Suprapubic skin (tissue), 4 donors: ENCODE measurements around the gene CDH11. TPM values are rescaled to one million over a fixed set of nuclear protein-coding genes. Genes with fewer than 3 reads are reported as not detected.

ENCODE experiments used
- DNase-seq, 2 donors: peaks; one replicate each; pipeline ENCODE4 v3.0.0-alpha.2; 2019; ENCODE audit warnings: low spot score in 2 of 2
- H3K27ac ChIP-seq: fragments of 200-600 bp; sonication (generic); one replicate; pipeline ENCODE4 v1.5.1; 2019
- H3K27me3 ChIP-seq: fragments of 200-600 bp; sonication (generic); one replicate; pipeline ENCODE4 v1.5.1; 2019
- H3K36me3 ChIP-seq: fragments of 200-600 bp; sonication (generic); one replicate; pipeline ENCODE4 v1.5.1; 2019
- H3K4me1 ChIP-seq: fragments of 200-600 bp; sonication (generic); one replicate; pipeline ENCODE4 v1.5.1; 2019
- H3K4me3 ChIP-seq: fragments of 200-600 bp; sonication (generic); one replicate; pipeline ENCODE4 v1.5.1; 2019; ENCODE audit warnings: mild to moderate bottlenecking
- H3K9me3 ChIP-seq: fragments of 200-600 bp; sonication (generic); one replicate; pipeline ENCODE4 v1.5.1; 2019
- EP300 ChIP-seq: sonication (generic); formaldehyde crosslinking; IDR thresholded peaks from one replicate; pipeline ENCODE4 v1.6.1; 2017; ENCODE audit warnings: antibody characterized with exemption
- POLR2A ChIP-seq, 2 donors: fragments of 450-650 bp; IDR thresholded peaks; one replicate each; pipeline ENCODE4 v1.6.1; 2017; ENCODE audit warnings: antibody characterized with exemption in 2 of 2, mild to moderate bottlenecking in 2 of 2, moderate library complexity in 2 of 2
- POLR2AphosphoS5 ChIP-seq, 3 donors: sonication (generic); formaldehyde crosslinking; IDR thresholded peaks; one replicate each; pipeline ENCODE4 v1.6.1; 2017; ENCODE audit warnings: antibody characterized with exemption in 3 of 3
- WGBS: methylation state at CpG from one replicate; pipeline ENCODE4 v1.1.5; 2018; 5-methylcytosine and 5-hydroxymethylcytosine counted together
- total RNA-seq, 4 donors: library from RNA; depleted of rRNA; stranded (reverse); fragments of >200 nt; gene quantifications; one replicate each; pipeline ENCODE4 v1.1.0, GENCODE V29; 2016
- TF ChIP-seq, protein P1 (sequence below), 2 donors: fragments of 200-600 bp in 1 of 2; fragments of 450-650 bp in 1 of 2; sonication (generic) in 1 of 2; IDR thresholded peaks; one replicate each; pipeline ENCODE4 v1.5.1; 2016 to 2019; ENCODE audit warnings: antibody characterized with exemption in 2 of 2, mild to moderate bottlenecking in 1 of 2, moderate library complexity in 1 of 2

The CDH11 gene
- total RNA-seq, 4 donors from 2014 or later = 10.3 to 41.4 (median 25.8) TPM

DNA sequence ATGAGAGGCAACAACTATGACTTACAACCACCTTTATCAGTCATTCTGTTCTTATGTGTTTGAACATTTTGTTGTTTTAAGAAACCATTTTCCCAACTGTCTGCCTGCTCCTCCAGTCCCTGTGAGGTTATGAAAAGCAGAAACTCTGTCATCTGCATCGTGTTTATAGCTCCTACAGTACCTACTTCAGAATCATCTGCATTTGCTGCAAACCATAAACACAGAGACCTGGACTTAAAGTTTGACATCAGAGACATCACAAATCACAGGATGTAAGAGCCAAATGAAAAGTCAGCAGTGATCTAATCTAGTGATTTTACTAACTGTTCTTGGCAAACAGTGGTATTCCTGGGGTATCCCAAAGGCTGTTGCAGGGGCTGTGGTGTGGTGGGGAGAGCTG is 55.2 kb downstream of the CDH11 start:
- Histone ChIP-seq H3K4me1 (peaks cover 5% of the 10 kb centered on the region), H3K9me3 (no peaks in the 10 kb centered on the region), H3K36me3 (no peaks in the 10 kb centered on the region), H3K27me3 (no peaks in the 10 kb centered on the region), H3K27ac (no peak overlapping the region), H3K4me3 (no peak overlapping the region)
- DNase-seq = no peak
- 73% methylated on average over 1 of the region's 1 CpG for WGBS
- TF ChIP-seq, protein P1, sequence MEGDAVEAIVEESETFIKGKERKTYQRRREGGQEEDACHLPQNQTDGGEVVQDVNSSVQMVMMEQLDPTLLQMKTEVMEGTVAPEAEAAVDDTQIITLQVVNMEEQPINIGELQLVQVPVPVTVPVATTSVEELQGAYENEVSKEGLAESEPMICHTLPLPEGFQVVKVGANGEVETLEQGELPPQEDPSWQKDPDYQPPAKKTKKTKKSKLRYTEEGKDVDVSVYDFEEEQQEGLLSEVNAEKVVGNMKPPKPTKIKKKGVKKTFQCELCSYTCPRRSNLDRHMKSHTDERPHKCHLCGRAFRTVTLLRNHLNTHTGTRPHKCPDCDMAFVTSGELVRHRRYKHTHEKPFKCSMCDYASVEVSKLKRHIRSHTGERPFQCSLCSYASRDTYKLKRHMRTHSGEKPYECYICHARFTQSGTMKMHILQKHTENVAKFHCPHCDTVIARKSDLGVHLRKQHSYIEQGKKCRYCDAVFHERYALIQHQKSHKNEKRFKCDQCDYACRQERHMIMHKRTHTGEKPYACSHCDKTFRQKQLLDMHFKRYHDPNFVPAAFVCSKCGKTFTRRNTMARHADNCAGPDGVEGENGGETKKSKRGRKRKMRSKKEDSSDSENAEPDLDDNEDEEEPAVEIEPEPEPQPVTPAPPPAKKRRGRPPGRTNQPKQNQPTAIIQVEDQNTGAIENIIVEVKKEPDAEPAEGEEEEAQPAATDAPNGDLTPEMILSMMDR (IDR thresholded peaks at IDR 0.05) = no peak
- TF ChIP-seq POLR2A (IDR thresholded peaks at IDR 0.05) = no peak
- no peak for TF ChIP-seq EP300
- no peak for TF ChIP-seq POLR2AphosphoS5 (IDR thresholded peaks at IDR 0.05)

DNA sequence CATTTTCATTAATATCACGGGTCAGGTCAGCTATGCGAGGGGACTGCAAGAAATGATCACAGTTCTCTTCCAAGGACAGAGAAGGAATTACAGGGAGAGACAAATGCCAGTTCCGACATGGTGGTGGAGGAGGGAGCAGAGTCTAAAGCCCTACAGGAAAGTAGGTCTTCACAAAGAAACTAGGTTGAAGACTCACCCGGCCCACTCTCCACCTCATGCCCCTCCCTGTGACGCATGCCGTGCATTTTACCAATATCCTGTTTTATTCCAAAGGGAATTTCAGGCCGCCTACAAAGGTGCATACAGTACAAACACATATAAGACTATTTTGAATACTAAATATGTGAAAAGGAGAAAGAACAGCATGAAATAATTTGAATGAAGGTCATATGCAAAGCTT is 56.8 kb downstream of the CDH11 start:
- DNase-seq = no peak
- no peak overlapping the region for H3K4me3 ChIP-seq
- no peak for TF ChIP-seq POLR2A (IDR thresholded peaks at IDR 0.05)
- no peak for TF ChIP-seq POLR2AphosphoS5 (IDR thresholded peaks at IDR 0.05)
- TF ChIP-seq, protein P1 (IDR thresholded peaks at IDR 0.05) = no peak
- no peak for TF ChIP-seq EP300
- H3K27me3 ChIP-seq = no peaks in the 10 kb centered on the region
- no peaks in the 10 kb centered on the region for H3K36me3 ChIP-seq
- H3K4me1 ChIP-seq = no peaks in the 10 kb centered on the region
- H3K9me3 ChIP-seq = no peaks in the 10 kb centered on the region
- 85% methylated on average over 7 of the region's 7 CpGs for WGBS
- no peak overlapping the region for H3K27ac ChIP-seq

DNA sequence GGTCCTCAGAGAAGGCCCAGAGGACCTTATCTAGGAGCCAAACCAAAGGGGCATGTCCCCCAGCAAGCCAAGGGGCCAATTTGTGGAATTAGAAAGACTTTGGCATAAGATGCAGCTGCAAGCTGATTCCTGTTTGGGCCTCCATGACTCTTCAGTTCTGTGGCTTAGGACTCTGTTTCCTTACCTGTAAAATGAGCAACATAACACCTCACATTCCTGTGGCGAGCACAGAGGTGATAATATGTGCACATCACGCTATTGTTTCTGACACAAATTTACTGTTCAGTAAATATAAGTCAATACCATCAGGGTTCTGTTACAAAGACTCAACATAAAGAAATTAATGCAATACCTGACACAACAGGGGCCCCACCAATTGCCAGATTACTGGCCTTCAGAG is 57.7 kb downstream of the CDH11 start:
- no peaks in the 10 kb centered on the region for H3K27me3 ChIP-seq

DNA sequence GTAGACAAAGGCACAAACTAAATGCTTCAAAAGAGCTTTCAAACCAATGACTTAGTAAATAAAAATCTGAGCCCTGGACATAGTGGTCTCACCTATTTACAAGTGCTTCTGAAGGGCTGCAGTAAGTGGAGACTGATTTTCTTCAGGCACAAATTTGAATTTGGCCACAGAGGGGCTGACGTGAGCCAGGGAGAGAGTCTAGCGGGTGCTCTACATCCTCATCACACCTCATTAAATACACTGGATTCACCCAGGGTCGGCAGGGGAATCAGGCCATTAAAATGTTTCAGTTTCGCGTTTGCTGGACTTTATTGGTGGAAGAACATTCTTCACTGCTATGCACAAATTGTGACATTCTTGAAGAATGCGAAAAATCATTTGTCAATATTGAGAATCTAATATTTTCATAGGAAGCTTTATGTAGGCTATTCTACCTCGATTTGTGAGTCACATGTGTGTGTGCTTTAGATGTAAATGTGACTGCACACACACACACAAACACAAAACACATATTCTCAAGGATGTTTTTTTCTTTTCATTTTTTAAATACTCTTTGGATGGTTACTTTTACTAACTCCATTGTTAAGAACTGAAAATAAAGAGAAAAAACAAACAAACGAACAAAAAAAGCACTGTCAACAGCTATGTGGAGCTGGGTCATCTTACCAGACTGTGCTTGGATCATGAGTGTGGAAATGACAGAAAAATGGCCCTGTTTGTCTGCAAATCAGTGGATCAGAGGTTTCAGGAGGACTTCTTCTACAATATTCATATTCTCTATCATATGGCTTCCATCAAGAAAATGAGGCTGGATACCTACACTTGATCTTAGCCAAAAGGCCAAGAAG is 58.9 kb downstream of the CDH11 start:
- Histone ChIP-seq H3K36me3 (no peaks in the 10 kb centered on the region), H3K4me3 (no peak overlapping the region), H3K9me3 (no peaks in the 10 kb centered on the region), H3K4me1 (no peaks in the 10 kb centered on the region), H3K27ac (no peak overlapping the region), H3K27me3 (no peaks in the 10 kb centered on the region)
- WGBS = 75% methylated on average over 8 of the region's 8 CpGs
- DNase-seq = no peak
- TF ChIP-seq POLR2A (IDR thresholded peaks at IDR 0.05) (no peak), POLR2AphosphoS5 (IDR thresholded peaks at IDR 0.05) (no peak), EP300 (no peak)
- TF ChIP-seq, protein P1 (IDR thresholded peaks at IDR 0.05) = no peak

More for the DNA sequence above, 57.7 kb downstream of the CDH11 start:
- WGBS = 77% methylated on average over 2 of the region's 2 CpGs
- Histone ChIP-seq H3K36me3 (no peaks in the 10 kb centered on the region), H3K27ac (no peak overlapping the region), H3K4me1 (no peaks in the 10 kb centered on the region), H3K9me3 (no peaks in the 10 kb centered on the region), H3K4me3 (no peak overlapping the region)
- TF ChIP-seq, protein P1 (IDR thresholded peaks at IDR 0.05) = no peak
- no peak for TF ChIP-seq EP300
- TF ChIP-seq POLR2A (IDR thresholded peaks at IDR 0.05) = no peak
- DNase-seq = no peak

DNA sequence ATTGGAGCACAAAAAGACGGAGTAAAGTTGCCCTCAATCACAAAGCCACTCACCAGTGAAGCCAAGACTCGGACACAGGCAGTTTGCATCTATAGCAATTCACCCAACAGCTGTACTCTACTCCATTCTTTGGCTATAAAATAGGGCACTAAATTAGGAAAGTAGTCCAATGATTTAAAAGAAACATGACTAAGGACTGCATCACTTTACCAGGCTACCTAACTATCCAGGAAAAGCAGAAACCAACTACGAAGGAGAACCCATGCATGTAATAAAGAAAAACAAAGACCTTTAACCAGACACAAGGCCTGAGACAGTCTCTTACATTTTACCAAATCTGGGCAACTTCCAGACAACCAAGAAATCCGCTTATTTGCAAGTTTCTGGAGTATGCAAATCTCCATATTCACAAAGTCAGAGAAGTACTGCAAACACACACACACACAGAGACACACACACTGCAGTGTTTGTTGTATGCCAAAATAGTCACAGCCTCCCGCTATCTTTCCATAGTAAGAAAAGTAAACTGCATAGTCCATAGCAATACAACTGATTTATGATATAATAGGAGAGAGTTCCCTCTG is 59.8 kb downstream of the CDH11 start:
- TF ChIP-seq POLR2A (IDR thresholded peaks at IDR 0.05) = no peak
- TF ChIP-seq POLR2AphosphoS5 (IDR thresholded peaks at IDR 0.05) = no peak
- TF ChIP-seq, protein P1 (IDR thresholded peaks at IDR 0.05) = no peak
- no peak for TF ChIP-seq EP300
- Histone ChIP-seq H3K9me3 (no peaks in the 10 kb centered on the region), H3K27me3 (no peaks in the 10 kb centered on the region), H3K36me3 (no peaks in the 10 kb centered on the region), H3K4me1 (no peaks in the 10 kb centered on the region), H3K27ac (no peak overlapping the region), H3K4me3 (no peak overlapping the region)
- 86% methylated on average over 5 of the region's 5 CpGs for WGBS
- DNase-seq = no peak
